ENCODE measurements around the gene PINLYP.

PINLYP gene

GRCh38 chr19:43595605-43595998 lies 20.0 kb downstream of the PINLYP start:
- H4K12ac ChIP-seq (ENCODE audit: low read depth, low read length), result peak overlapping the region; percentile 46
- H4K8ac ChIP-seq (ENCODE audit: low read depth, low read length), result peak overlapping the region; percentile 74
- no CpG with 5 or more reads among the region's 18 CpGs for WGBS (ENCODE audit: extremely low coverage, insufficient coverage, insufficient read length)
- H3K9ac ChIP-seq (ENCODE audit: low read length), result peak overlapping the region; percentile 77
- peak overlapping the region; percentile 32 for H2AFZ ChIP-seq (ENCODE audit: insufficient read depth, low read length, poor library complexity)
- H2AK5ac ChIP-seq (ENCODE audit: low read length), result peak overlapping the region; percentile 85
- H3K4ac ChIP-seq (ENCODE audit: low read depth, low read length), result peak overlapping the region; percentile 84
- peak overlapping the region; percentile 75 for H3K4me3 ChIP-seq (ENCODE audit: low read depth, low read length)
- peak overlapping the region; percentile 84 for H3K14ac ChIP-seq (ENCODE audit: low read length)
- H3K27ac ChIP-seq (ENCODE audit: low read depth, low read length), result peak overlapping the region; percentile 48
- no peak for DNase-seq
- peaks cover 13% of the 10 kb centered on the region for H3K79me1 ChIP-seq (ENCODE audit: low read length)
- H3K4me2 ChIP-seq (ENCODE audit: low read length), result peak overlapping the region; percentile 84
- no peak overlapping the region for H3K23ac ChIP-seq (ENCODE audit: low read length)
- peaks cover 3% of the 10 kb centered on the region for H3K9me3 ChIP-seq (ENCODE audit: insufficient read depth, low read depth, low read length)
- peaks cover 46 to 48% of the 10 kb centered on the region in 2 experiments for H3K36me3 ChIP-seq (ENCODE audit: control insufficient read depth in 1 of 2, insufficient read depth in 2 of 2, low read length in 2 of 2)
- no peaks in the 10 kb centered on the region for H3K27me3 ChIP-seq (ENCODE audit: insufficient read depth, low read length)
- H3K18ac ChIP-seq (ENCODE audit: low read length), result no peak overlapping the region
- H4K91ac ChIP-seq (ENCODE audit: low read depth, low read length), result peak overlapping the region; percentile 50
- no peak overlapping the region for H2BK12ac ChIP-seq (ENCODE audit: low read length)
- H2BK120ac ChIP-seq (ENCODE audit: insufficient read depth, low read length, poor library complexity), result peak overlapping the region; percentile 47
- peaks cover 9 to 12% of the 10 kb centered on the region in 2 experiments for H3K4me1 ChIP-seq (ENCODE audit: control insufficient read depth in 1 of 2, insufficient read depth in 2 of 2, low read length in 2 of 2)
- peaks cover 9% of the 10 kb centered on the region for H3K79me2 ChIP-seq (ENCODE audit: control insufficient read depth, insufficient read depth, low read length, poor library complexity)
- H2BK5ac ChIP-seq (ENCODE audit: low read depth, low read length, poor library complexity), result peak overlapping the region; percentile 36

GRCh38 chr19:43595999-43596841 lies 20.6 kb downstream of the PINLYP start, which contains the start of the genes IRGQ and ZNF576:
Gene IRGQ (minus strand): TSS chr19:43596134. CDS start chr19:43595338, 796 bp downstream.
Gene ZNF576 (plus strand): TSS chr19:43596595. CDS start chr19:43597109, 514 bp downstream.
- Histone ChIP-seq H4K12ac (ENCODE audit: low read depth, low read length) (peak within 1 kb of the TSS; percentile 92), H3K4ac (ENCODE audit: low read depth, low read length) (peak within 1 kb of the TSS; percentile 84), H3K4me3 (ENCODE audit: low read depth, low read length) (peak within 1 kb of the TSS; percentile 75), H3K27ac (ENCODE audit: low read depth, low read length) (peak within 1 kb of the TSS; percentile 84), H3K79me1 (ENCODE audit: low read length) (peaks cover 13% of the 10 kb centered on the region), H3K23ac (ENCODE audit: low read length) (no peak within 1 kb of the TSS), H3K27me3 (ENCODE audit: insufficient read depth, low read length) (no peaks in the 10 kb centered on the region), H3K14ac (ENCODE audit: low read length) (peak within 1 kb of the TSS; percentile 85), H2BK120ac (ENCODE audit: insufficient read depth, low read length, poor library complexity) (peak within 1 kb of the TSS; percentile 70), H2AK5ac (ENCODE audit: low read length) (peak within 1 kb of the TSS; percentile 85), H4K8ac (ENCODE audit: low read depth, low read length) (peak within 1 kb of the TSS; percentile 89), H3K18ac (ENCODE audit: low read length) (peak within 1 kb of the TSS; percentile 96), H3K4me1 (ENCODE audit: control insufficient read depth in 1 of 2, insufficient read depth in 2 of 2, low read length in 2 of 2) (peaks cover 9 to 12% of the 10 kb centered on the region in 2 experiments), H3K79me2 (ENCODE audit: control insufficient read depth, insufficient read depth, low read length, poor library complexity) (peaks cover 9% of the 10 kb centered on the region), H3K4me2 (ENCODE audit: low read length) (peak within 1 kb of the TSS; percentile 88), H3K9me3 (ENCODE audit: insufficient read depth, low read depth, low read length) (peaks cover 3% of the 10 kb centered on the region), H2BK5ac (ENCODE audit: low read depth, low read length, poor library complexity) (peak within 1 kb of the TSS; percentile 89), H2BK12ac (ENCODE audit: low read length) (peak within 1 kb of the TSS; percentile 48), H2AFZ (ENCODE audit: insufficient read depth, low read length, poor library complexity) (peak within 1 kb of the TSS; percentile 73), H4K91ac (ENCODE audit: low read depth, low read length) (peak within 1 kb of the TSS; percentile 59), H3K9ac (ENCODE audit: low read length) (peak within 1 kb of the TSS; percentile 84), H3K36me3 (ENCODE audit: control insufficient read depth in 1 of 2, insufficient read depth in 2 of 2, low read length in 2 of 2) (peaks cover 40 to 42% of the 10 kb centered on the region in 2 experiments)
- peak; percentile 100 for DNase-seq
- WGBS (ENCODE audit: extremely low coverage, insufficient coverage, insufficient read length), result no CpG with 5 or more reads among the region's 60 CpGs

- no peaks in the 10 kb centered on the region for H3K27me3 ChIP-seq (ENCODE audit: insufficient read depth, low read length)
- peak overlapping the region; percentile 92 for H4K12ac ChIP-seq (ENCODE audit: low read depth, low read length)
- no peak overlapping the region for H3K18ac ChIP-seq (ENCODE audit: low read length)
- peaks cover 1% of the 10 kb centered on the region for H3K9me3 ChIP-seq (ENCODE audit: insufficient read depth, low read depth, low read length)
- peak overlapping the region; percentile 88 for H3K4me2 ChIP-seq (ENCODE audit: low read length)
- peak overlapping the region; percentile 89 for H4K8ac ChIP-seq (ENCODE audit: low read depth, low read length)
- H2AK5ac ChIP-seq (ENCODE audit: low read length), result peak overlapping the region; percentile 69
- H3K23ac ChIP-seq (ENCODE audit: low read length), result no peak overlapping the region
- DNase-seq, result no peak
- peak overlapping the region; percentile 84 for H3K9ac ChIP-seq (ENCODE audit: low read length)
- H3K14ac ChIP-seq (ENCODE audit: low read length), result peak overlapping the region; percentile 85
- H3K4me1 ChIP-seq (ENCODE audit: control insufficient read depth in 1 of 2, insufficient read depth in 2 of 2, low read length in 2 of 2), result peaks cover 9 to 12% of the 10 kb centered on the region in 2 experiments
- H4K91ac ChIP-seq (ENCODE audit: low read depth, low read length), result peak overlapping the region; percentile 59
- H2BK5ac ChIP-seq (ENCODE audit: low read depth, low read length, poor library complexity), result peak overlapping the region; percentile 89
- H2BK120ac ChIP-seq (ENCODE audit: insufficient read depth, low read length, poor library complexity), result no peak overlapping the region
- WGBS (ENCODE audit: extremely low coverage, insufficient coverage, insufficient read length), result no CpG with 5 or more reads among the region's 7 CpGs
- H3K27ac ChIP-seq (ENCODE audit: low read depth, low read length), result peak overlapping the region; percentile 84
- no peak overlapping the region for H2BK12ac ChIP-seq (ENCODE audit: low read length)
- H2AFZ ChIP-seq (ENCODE audit: insufficient read depth, low read length, poor library complexity), result peak overlapping the region; percentile 73
- peaks cover 9% of the 10 kb centered on the region for H3K79me2 ChIP-seq (ENCODE audit: control insufficient read depth, insufficient read depth, low read length, poor library complexity)
- peak overlapping the region; percentile 67 for H3K4me3 ChIP-seq (ENCODE audit: low read depth, low read length)
- peaks cover 35 to 41% of the 10 kb centered on the region in 2 experiments for H3K36me3 ChIP-seq (ENCODE audit: control insufficient read depth in 1 of 2, insufficient read depth in 2 of 2, low read length in 2 of 2)
- H3K4ac ChIP-seq (ENCODE audit: low read depth, low read length), result peak overlapping the region; percentile 3
- peaks cover 13% of the 10 kb centered on the region for H3K79me1 ChIP-seq (ENCODE audit: low read length)
These were observed 21.4 kb downstream of the PINLYP start for GRCh38 chr19:43596842-43597461.

GRCh38 chr19:43597876-43598275 lies 22.3 kb downstream of the PINLYP start:
- Histone ChIP-seq H3K79me2 (ENCODE audit: control insufficient read depth, insufficient read depth, low read length, poor library complexity) (peaks cover 9% of the 10 kb centered on the region), H3K4me1 (ENCODE audit: control insufficient read depth in 1 of 2, insufficient read depth in 2 of 2, low read length in 2 of 2) (peaks cover 9 to 12% of the 10 kb centered on the region in 2 experiments), H3K23ac (ENCODE audit: low read length) (no peak overlapping the region), H3K27ac (ENCODE audit: low read depth, low read length) (no peak overlapping the region), H4K12ac (ENCODE audit: low read depth, low read length) (no peak overlapping the region), H3K9me3 (ENCODE audit: insufficient read depth, low read depth, low read length) (peaks cover 1% of the 10 kb centered on the region), H3K9ac (ENCODE audit: low read length) (no peak overlapping the region), H2BK5ac (ENCODE audit: low read depth, low read length, poor library complexity) (no peak overlapping the region), H3K4me3 (ENCODE audit: low read depth, low read length) (no peak overlapping the region), H3K79me1 (ENCODE audit: low read length) (peaks cover 13% of the 10 kb centered on the region), H2BK120ac (ENCODE audit: insufficient read depth, low read length, poor library complexity) (no peak overlapping the region), H2BK12ac (ENCODE audit: low read length) (no peak overlapping the region), H4K91ac (ENCODE audit: low read depth, low read length) (no peak overlapping the region), H3K27me3 (ENCODE audit: insufficient read depth, low read length) (no peaks in the 10 kb centered on the region), H3K36me3 (ENCODE audit: control insufficient read depth in 1 of 2, insufficient read depth in 2 of 2, low read length in 2 of 2) (peaks cover 28 to 37% of the 10 kb centered on the region in 2 experiments), H2AFZ (ENCODE audit: insufficient read depth, low read length, poor library complexity) (no peak overlapping the region), H4K8ac (ENCODE audit: low read depth, low read length) (no peak overlapping the region), H3K18ac (ENCODE audit: low read length) (no peak overlapping the region), H2AK5ac (ENCODE audit: low read length) (no peak overlapping the region), H3K14ac (ENCODE audit: low read length) (no peak overlapping the region), H3K4me2 (ENCODE audit: low read length) (no peak overlapping the region), H3K4ac (ENCODE audit: low read depth, low read length) (peak overlapping the region; percentile 12)
- no peak for DNase-seq
- no CpG with 5 or more reads among the region's 5 CpGs for WGBS (ENCODE audit: extremely low coverage, insufficient coverage, insufficient read length)

Measured in trophoblast cell (in vitro differentiated cells and primary cell).